HG03342 (cell line): ENCODE data around the gene REPS2.

Experiments
- ATAC-seq: cut with Tn5 transposase; IDR thresholded peaks from one replicate; pipeline ENCODE4 v1.9.1; 2021; ENCODE audit warnings: mild to moderate bottlenecking, moderate library complexity; ENCODE audit not compliant: unreplicated experiment

Gene REPS2

DNA sequence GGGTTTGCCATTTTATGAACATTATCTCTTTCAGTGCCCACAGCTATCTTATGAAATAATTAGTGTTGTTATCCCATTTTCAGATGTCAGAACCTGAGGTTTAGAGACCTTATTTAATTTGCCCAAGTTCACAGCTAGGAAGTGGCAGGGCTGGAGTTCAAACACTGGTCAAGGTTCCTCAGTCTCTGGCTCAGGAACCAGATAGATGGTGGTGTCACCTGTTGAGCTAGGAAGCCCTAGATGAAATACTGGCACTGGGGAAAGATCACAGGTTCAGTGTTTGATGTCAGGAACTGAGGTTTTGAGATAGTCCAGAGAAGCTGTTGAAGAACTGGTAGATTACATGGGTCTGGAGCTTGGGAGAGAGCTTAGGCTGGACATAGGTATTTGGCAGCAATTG is 85.4 kb downstream of the REPS2 start:
- no peak for ATAC-seq

DNA sequence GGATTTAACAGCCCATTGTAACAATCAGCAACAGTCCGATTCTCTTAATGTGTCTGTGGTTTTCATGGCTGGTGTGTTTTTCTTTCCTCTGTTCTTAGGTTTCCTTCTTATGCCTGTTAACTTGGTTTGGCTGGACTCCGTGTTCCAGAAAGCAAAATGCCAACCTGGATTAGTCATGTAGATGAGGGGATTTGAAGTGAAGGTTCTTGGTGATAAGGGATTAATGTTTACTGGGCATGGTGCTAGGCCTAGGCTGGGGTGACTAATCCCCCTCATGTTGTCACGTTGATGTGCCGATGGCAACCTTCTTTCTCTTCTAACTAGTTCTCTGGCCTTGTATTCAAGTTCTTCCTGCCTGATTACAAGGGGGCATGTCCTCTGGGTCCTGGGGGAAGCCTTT is 85.9 kb downstream of the REPS2 start:
- ATAC-seq: no peak

DNA sequence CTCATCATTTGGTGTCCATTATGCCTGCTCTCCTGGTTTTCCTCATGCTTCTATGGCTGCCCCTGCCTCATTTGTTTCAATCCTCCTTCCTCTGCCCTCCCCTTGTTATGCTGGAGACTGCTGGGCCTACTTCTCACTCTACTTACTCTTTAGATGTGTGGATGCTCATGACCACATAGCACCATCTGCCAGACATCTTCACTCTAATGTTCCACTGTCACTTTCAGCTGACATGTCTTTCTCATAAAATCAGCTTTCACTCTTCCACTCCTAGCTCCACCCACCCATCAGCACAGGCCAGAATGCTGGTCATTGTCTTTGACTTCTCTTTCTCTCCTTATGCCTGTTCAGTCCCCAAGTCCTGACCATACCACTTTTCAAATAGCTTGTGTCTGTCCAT is 86.8 kb downstream of the REPS2 start:
- ATAC-seq: no peak

DNA sequence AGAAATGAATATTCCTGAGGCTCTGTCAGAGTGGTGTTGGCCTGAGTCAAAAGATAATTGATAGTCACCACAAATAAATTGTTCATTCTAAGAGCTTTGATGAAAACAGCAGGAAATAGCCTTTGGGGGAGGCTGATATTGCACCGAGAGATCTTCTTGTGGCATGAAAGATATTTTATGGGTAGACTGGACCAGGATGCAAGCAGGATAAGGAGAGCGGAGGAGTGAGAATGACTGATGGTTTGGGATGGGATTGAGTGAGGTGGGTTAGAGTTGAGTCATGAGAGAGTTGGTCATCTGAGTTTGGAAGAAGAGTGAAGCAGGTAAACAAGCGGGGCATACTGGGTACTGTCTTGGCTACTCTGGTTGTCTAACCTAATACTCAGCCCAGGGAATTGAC is 88.7 kb downstream of the REPS2 start:
- ATAC-seq: no peak

DNA sequence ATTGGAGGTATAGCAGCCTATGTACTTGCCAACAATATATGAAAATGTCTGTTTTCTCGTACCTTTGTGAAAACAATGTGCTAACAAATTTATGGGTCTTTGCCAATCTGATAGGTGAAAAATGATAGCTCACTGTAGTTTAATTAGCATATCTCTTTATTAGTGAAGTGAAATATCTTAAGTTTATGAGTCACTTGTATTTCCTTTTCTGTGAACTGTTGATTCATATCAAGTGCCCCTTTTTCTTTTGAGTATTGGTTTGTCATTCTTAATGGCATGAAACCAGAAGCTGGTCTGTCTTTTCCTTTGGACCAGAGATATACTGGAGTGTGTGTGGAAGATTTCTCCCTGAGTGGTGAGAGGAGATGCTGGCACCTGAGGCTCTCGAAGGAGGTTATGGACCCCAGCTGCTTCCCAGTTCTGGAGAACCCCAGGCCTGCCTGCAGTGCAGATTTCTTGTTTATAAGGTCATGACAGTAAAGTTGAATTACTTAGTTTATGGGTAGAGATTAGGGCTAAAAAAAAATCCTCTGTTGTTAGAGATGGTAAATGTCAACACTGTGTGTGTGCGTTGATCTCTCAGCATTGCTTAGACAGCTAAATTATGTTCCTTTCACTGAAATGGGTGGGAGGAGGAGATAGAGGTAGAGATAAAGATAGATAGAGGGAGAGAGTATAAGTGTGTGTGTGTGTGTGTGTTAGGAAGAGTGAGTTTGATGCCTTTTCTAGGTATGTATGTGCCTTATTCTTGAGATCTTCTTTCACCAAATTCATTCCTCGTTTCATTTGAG is 89.9 kb downstream of the REPS2 start:
- ATAC-seq: no peak

DNA sequence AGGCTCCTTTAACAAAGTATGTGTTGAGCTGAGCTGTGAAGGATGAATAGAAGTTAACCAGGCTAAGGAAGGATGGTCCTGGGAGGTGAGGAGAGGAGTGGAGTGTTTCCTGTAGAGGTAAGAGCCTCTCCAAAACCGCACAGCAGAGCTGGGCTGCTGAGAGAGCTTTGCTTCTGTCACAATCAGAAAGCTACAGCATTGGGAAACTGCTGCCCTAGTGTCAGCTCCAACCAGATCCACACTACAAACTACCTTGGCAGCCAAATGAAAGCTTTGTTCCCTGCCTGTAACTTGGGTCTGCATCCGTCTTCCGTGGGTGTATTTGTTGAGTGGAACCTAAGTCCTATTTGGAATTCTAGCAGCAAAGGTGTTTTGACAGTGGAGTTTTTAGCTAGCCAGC is 91.8 kb downstream of the REPS2 start:
- ATAC-seq: no peak

DNA sequence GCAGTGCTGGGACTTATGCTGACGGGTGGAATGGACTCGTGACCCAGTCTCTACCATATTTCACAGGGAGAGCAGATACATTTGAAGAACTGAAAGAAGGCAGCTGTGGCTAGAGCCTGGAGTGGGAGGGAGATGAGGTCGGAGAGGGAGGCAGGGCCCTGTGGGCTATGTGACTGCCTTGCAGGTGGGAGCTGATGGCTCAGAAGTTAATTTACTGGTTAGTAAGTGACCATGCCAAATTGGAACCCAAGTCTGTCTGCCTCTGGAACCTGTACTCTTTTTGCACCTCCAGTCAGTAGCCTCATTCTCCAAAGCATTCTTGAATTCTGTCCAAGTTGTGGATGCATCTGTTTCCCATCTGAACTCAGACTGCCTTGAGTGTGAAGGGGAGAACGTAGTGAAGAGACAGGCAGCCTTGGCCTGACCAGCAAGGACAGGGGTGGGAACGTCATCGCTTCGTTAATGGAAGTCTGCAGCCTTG is 92.3 kb downstream of the REPS2 start:
- no peak for ATAC-seq

DNA sequence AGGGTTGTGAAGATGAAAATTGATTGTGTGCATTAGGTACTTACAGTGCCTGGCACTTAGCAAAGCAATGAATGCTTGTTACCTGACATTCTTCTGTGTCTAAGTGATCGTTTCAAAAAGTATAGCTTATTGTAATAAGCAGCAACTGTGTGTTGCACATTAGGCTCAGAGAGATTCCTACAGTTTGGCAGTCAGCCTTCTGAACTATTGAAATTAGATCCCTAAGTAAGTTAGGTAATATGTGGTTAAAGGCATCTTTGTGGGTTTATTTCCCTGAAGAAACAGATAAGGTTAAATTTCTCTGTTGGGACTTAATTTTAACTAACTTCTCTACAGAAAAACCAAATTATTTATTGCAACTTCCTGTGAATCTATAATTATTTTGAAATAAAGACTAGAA is 93.4 kb downstream of the REPS2 start:
- ATAC-seq: no peak

DNA sequence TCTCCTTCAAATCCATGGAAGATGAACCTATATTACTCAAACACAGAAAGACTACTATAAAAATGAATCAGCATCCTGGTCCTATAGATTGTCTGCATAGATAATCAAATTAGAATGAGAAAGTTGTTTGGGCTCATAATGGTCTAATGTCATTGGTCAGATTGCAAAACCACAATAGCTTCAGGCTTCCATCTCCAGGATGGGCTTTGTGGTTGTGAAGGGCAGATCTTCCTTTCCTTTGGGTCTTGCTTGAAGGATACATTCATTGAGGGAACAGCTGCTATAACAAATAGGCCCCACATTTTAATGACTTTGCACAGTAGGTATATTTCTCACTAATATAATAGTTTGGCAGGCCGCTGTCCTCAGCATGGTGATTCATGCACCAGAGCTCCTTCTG is 94.3 kb downstream of the REPS2 start:
- no peak for ATAC-seq

DNA sequence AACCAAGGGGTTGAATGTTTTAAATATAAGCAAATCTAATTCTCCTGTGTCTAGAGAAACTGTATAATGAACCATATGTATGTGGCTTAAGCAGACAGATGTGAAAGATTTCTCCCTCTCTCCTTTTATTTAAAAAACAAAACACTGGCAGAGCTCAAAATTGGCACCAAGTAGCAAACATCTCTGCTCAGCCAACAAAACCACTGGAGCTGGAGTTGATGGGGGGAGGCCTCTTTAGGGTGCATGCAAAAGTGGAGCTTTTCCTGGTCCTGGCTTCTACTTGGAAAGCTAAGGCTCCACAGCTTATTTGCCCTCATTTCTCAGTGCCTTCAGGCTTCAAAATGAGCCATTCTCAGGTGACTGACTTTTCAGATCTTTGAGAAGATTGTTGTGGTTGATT is 95.6 kb downstream of the REPS2 start:
- ATAC-seq: no peak

DNA sequence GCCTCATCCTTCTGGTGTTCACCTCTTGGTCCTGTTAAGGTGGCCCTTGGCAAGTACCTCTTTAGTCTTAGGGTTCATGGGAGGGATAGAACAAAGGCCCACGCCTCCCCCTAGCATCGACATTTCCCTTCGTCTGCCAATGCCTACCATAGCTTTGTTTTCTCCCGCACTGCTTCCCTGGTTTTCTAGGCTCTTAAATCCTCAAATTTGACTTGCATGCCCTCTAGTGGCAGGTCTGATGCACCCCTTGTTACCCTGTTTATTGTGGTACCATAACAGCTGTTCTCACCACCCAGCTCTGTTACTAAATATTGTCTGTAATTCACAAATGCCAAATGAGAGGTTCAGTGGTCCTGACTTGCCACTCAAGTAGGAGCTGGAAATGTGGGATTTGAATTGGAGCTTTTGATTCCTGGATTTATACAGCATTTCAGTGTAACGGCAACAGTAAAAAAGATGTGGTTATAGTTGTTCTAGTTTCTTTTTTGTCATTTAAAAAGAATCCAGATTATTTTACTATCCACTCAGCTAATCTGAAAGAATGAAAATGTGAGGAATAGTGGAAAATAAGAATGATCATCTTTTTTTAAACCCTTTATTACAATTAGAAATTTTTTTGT is 100.1 kb downstream of the REPS2 start:
- ATAC-seq: no peak

DNA sequence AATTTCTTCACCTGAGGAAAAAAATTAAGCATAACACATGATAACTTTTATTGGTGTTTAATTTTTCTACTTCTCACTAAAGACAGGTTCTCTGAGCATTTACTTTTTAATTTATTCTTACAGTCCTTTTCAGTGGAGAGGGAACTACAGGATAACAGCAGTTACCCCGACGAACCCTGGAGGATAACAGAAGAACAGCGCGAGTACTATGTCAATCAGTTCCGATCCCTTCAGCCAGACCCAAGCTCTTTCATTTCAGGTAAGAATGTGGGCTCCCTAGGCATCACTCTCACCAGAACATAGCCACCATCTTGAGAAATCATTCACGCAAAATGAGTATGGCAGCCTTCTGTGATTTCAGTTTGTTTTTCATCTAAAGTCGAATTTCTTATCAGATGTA is 100.8 kb downstream of the REPS2 start:
- ATAC-seq: no peak

DNA sequence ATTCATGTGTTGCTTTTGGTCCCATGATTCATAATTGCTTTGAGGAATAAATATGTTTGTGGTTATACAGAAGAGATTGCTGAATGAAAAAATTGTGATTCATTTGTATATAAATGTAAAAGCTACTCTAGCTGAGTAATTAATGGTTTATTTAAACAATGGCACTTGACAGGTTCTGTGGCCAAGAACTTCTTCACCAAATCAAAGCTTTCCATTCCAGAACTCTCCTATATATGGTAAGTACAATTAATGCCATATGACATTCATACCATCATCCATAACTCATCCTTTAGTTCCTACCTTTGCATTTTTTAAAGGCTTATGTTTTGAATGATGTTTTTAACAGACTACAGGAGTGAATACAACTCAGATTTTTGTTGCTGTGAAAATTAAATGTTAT is 105.8 kb downstream of the REPS2 start:
- ATAC-seq: no peak

DNA sequence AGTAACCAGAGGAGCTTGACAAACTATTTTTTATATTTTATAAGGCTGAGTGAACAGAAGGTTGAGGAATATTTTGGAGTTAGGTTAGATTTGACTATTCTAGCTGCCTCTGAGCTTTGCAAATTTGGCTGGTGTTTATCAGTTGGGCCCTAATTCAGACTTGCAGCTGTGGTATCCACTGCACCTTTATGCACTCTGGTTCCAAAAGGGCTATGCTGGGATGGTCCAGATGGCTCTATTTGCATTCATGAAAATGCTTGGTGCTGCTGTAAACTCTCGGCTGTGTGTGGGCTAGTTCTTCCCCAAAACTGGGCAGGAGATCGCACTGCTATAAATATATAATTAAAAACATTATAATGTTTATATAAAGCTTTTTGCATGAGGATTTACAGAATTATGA is 106.3 kb downstream of the REPS2 start:
- no peak for ATAC-seq

DNA sequence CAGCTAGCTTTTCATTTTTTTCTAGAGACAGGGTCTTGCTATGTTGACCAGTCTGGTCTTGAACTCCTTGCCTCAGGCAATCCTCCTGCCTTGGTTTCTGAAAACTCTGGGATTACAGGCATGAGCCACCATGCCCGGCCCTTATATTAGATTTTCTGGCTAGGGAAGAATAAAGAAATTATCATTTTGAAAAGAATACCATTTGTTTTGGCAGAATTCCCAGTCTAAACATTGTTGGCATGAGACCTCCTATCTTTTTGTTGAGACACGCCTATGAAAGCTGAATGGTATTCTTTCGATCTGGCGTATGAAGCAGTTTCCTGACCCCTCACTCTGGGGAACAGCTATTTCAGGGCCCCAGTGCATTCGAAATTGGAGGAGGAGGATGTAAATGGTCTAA is 107.0 kb downstream of the REPS2 start:
- no peak for ATAC-seq

DNA sequence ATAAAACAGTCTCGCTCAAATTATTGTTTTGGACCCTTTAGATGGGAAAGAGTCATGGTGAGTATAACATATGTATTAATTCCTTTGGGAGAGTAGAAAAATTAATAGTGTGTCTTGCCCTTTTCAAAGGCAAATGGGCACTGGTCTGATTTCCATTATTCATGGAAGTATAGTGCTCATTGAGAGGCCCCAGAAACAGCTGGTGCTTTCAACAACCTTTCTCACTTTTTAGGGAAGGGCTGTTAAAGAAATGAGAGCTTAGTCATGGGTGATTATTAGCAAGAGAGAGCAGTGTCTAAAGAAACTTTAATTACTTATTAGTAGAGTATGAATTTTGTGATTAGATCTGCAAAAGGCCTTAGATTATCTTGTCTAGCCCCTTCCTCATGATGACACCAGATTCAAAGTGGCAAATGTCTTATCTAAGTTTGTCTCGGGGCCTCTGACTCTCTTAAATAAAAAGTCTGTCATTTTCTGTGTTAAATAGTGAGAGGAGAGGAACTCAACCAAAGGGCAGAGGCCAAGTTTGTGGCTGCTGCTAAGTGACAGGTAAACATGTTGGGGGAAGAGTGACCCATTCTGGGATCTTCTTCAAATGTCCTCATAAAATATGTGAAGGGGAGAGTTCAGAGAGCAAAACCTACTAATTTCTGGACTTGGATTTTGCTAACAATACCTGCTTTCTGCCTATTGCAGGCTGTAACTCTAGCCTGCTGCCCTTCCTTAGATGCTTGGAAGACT is 110.6 kb downstream of the REPS2 start:
- ATAC-seq: no peak

DNA sequence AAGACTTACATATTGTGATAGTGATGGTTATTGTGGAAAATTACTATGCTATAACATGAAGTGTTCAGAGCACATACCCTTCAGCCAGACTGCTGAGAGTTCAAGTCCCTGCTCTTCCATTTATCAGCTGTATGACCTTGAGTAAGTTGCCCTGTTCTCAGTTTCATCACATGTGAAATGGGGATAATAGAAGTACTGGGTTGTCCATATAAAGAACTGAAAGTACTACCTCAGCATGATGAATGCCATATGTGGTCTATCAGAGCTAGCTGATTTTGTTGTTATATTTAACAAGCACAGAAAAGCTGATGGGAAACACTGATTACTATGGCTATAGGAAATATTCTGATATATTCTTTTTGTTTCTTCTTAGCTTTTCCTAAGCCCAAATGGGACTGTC is 115.6 kb downstream of the REPS2 start:
- no peak for ATAC-seq

DNA sequence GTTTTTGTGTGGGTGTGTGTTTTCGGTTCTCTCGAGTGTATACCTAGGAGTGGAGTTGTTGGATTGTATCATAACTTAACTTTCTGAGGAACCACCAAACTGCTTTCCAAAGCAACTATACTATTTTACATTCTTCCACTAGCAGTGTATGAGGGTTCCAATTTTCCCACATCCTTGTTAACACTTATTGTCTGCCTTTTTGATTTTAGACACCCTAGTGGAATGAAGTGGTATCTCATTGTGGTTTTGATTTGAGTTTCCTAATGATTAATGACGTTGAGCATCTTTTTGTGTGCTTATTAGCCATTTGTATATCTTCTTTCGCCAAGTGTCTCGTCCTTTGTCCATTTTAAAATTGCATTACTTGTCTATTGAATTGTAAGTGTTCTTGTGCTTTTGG is 118.6 kb downstream of the REPS2 start:
- no peak for ATAC-seq

DNA sequence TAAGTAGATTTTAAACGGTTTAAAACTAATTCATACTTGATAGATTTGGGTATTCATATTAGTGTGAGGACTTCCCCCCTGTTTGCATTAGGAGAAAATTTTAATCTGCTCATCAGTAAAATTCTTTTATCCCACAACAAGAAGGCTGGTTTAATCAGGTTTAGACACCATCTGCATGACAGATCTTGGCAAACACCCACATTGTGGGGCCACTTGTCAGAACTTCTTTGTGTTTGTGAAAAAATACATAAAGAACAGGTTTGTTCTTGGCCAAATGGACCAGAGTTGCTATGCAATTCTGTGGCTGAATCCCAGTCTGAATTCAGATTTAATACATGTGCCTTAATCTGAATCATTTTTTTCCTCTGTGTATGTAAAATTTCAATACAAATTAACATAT is 121.1 kb downstream of the REPS2 start:
- no peak for ATAC-seq

DNA sequence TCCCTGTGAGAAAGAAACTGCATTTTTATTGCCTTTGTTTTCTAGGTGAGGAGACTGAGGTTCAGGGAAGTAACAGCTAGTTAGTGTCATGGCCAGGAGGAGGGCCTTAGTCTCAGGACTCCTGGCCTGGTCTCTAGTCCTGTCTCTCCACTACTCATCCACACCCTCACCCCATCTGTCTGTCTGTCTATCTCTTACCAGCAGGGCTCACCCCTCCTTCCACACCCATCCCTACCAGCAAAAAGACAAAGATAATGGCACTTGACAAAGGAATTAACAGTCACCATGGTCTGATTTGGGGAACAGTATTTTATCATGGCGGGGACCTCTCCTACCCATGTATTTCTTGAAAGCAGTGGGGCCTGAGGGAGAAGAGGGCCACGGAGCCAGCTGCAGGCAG is 125.8 kb downstream of the REPS2 start:
- no peak for ATAC-seq

DNA sequence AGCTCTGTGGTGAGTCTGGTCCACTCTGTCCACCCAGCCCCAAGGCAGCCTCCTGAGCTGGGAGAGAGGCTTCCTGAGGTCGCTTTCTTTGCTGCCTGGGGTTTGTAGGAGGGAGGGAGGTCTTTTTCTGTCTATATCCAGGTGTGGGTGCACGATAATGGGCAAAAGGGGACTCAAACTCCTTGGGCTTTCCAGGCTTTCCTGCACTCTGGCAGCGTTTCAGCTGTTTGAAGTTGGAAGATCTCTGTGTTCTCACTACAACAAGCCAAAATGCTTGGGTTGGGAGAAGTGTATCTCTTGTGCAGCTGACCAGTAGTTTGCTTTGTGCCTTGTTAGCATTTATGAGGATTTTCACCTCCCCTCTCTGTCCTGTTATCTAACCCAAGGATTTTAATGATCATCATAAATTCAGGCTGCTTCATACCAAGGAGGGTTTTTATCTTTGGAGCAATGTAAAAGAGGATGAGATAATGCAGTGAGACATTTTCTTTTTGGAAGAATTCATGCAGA is 126.3 kb downstream of the REPS2 start:
- ATAC-seq: no peak

DNA sequence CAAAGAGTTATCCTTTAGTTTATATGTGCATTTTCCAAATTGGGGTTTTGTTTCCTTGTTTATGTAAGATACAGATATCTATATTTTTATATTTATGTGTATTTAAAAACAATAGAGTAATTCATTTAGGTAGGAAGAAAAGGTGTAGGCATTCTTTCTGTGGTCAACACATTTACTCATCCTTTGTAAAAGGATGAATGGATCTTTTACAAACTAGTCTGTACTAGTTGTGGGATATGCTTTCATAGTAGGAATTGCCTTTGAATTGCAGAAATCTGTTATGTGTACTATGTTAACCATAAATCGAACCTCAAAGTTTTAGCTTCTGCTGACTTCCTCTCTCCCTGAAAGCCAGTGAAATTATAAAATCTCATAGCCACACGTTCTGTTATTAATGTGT is 128.5 kb downstream of the REPS2 start:
- ATAC-seq: no peak
